ENCODE measurements around the gene FCHSD2. TPM values are rescaled to one million over a fixed set of nuclear protein-coding genes. Genes with fewer than 3 reads are reported as not detected.

Gene FCHSD2
- total and polyA plus RNA-seq, 2 of the 13 experiments (the other 11 are each of a cell fraction or from before 2014, with no cell fraction given) = 20.5 to 24.8 TPM

DNA sequence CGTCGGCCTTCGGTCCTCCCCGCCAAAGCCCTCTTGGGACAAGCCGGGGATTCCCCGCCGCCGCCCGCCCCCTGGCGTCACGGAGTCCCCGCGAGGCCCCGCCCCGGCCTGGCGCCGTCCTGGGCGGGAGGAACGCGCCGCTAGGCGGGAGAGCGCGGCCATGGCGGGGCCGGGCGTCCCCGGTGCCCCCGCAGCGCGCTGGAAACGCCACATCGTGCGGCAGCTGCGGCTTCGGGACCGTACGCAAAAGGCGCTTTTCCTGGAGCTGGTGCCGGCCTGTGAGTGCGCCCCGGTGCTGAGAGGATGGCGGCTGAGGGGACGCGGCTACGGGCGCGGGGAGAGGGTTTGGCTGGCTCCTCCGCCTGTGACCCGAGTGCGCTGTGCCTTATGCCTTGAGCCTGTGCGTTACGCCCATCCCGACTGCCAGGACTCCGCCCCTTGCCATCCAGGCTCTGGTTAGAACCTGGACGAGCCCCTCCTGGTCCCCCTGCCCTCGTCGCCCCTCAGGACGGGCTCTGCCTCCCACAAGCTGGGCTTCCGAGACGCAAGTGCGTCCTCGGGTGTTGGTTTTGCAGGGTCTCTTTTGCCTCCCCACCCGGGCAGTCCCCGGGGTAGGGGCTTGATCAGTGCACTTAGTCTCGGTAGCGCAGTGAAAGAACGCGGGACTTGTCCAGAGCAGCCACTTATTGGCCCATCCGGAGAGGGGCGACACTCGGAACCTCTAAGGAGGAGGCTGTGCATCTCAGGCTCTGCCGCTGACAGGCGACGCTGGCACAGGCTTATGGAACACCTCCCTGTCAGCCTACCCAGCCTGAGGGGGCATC lies 327.6 kb downstream of the FCHSD2 start, which contains the start of gene ATG16L2 (continued):
- TF ChIP-seq, protein P1, sequence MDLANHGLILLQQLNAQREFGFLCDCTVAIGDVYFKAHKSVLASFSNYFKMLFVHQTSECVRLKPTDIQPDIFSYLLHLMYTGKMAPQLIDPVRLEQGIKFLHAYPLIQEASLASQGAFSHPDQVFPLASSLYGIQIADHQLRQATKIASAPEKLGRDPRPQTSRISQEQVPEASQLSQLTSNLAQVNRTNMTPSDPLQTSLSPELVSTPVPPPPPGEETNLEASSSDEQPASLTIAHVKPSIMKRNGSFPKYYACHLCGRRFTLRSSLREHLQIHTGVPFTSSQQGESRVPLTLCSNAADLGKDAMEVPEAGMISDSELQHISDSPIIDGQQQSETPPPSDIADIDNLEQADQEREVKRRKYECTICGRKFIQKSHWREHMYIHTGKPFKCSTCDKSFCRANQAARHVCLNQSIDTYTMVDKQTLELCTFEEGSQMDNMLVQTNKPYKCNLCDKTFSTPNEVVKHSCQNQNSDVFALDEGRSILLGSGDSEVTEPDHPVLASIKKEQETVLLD (CRISPR knock-in tag; IDR thresholded peaks at IDR 0.05; ENCODE audit: low read depth) = peak; percentile 74; the same call in 1 of the 2 replicates
- TF ChIP-seq, protein P2, sequence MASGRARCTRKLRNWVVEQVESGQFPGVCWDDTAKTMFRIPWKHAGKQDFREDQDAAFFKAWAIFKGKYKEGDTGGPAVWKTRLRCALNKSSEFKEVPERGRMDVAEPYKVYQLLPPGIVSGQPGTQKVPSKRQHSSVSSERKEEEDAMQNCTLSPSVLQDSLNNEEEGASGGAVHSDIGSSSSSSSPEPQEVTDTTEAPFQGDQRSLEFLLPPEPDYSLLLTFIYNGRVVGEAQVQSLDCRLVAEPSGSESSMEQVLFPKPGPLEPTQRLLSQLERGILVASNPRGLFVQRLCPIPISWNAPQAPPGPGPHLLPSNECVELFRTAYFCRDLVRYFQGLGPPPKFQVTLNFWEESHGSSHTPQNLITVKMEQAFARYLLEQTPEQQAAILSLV (CRISPR knock-in tag; IDR thresholded peaks at IDR 0.05; ENCODE audit: borderline replicate concordance) = no peak
- TF ChIP-seq NFIB (CRISPR knock-in tag; IDR thresholded peaks at IDR 0.05; ENCODE audit: borderline replicate concordance) = 0 out of 2 replicates have a peak, but pooled peaks have one; percentile 48
- no peak for TF ChIP-seq ZNF343 (CRISPR knock-in tag; IDR thresholded peaks at IDR 0.05)
- TF ChIP-seq NPAS2 (CRISPR knock-in tag; IDR thresholded peaks at IDR 0.05; ENCODE audit: borderline replicate concordance) = no peak
- TF ChIP-seq FOXP1 (IDR thresholded peaks at IDR 0.05) = no peak
- no peak for TF ChIP-seq FOXP1 (CRISPR knock-in tag; IDR thresholded peaks at IDR 0.05)
- TF ChIP-seq ZNF841 (CRISPR knock-in tag; IDR thresholded peaks at IDR 0.05; ENCODE audit: borderline replicate concordance) = no peak
- no peak; the same call in none of the 2 replicates for TF ChIP-seq ZNF274 (CRISPR knock-in tag; IDR thresholded peaks at IDR 0.05)
- no peak for TF ChIP-seq ZBTB37 (CRISPR knock-in tag; IDR thresholded peaks at IDR 0.05)
- peak; percentile 7 for TF ChIP-seq SKI (IDR thresholded peaks at IDR 0.05; ENCODE audit: partially characterized antibody)
- no peak for TF ChIP-seq ZBTB42 (CRISPR knock-in tag; IDR thresholded peaks at IDR 0.05)
- no peak for TF ChIP-seq ZNF441 (CRISPR knock-in tag; IDR thresholded peaks at IDR 0.05; ENCODE audit: borderline replicate concordance)
- TF ChIP-seq USF2 (IDR thresholded peaks at IDR 0.05; ENCODE audit: low read depth, low read length) = no peak
- TF ChIP-seq USF2 (CRISPR knock-in tag; IDR thresholded peaks at IDR 0.05; ENCODE audit: borderline replicate concordance) = no peak
- peak; percentile 30; the same call in 1 of the 2 replicates for TF ChIP-seq ZNF543 (CRISPR knock-in tag; IDR thresholded peaks at IDR 0.05)
- peak; percentile 26 for TF ChIP-seq RBM39 (IDR thresholded peaks at IDR 0.05; ENCODE audit: low read depth, low read length, poor library complexity, severe bottlenecking)
- TF ChIP-seq HOXD1 (CRISPR knock-in tag; IDR thresholded peaks at IDR 0.05) = 0 out of 2 replicates have a peak, but pooled peaks have one; percentile 10
- 0 out of 4 replicates have a peak, but pooled peaks of 1 of the 2 experiments have one; percentile 9 for TF ChIP-seq EP300 (IDR thresholded peaks at IDR 0.05; ENCODE audit: low read depth in 2 of 2, low read length in 2 of 2)
- TF ChIP-seq EP300 (CRISPR knock-in tag; IDR thresholded peaks at IDR 0.05; ENCODE audit: borderline replicate concordance) = no peak
- no peak for TF ChIP-seq NFE2L2 (IDR thresholded peaks at IDR 0.05; ENCODE audit: low read length)
- TF ChIP-seq THAP7 (CRISPR knock-in tag; IDR thresholded peaks at IDR 0.05) = no peak
- no peak for TF ChIP-seq POGZ (CRISPR knock-in tag; IDR thresholded peaks at IDR 0.05)
- TF ChIP-seq MTA3 (CRISPR knock-in tag; IDR thresholded peaks at IDR 0.05) = no peak
